GM19035 (cell line): ENCODE data around the gene DSE.
A peak's percentile ranks its signal among the peaks of the same experiment; 100 is the strongest.

Experiments used
- ATAC-seq: cut with Tn5 transposase; IDR thresholded peaks from one replicate; pipeline ENCODE4 v1.9.1; 2021; ENCODE audit not compliant: unreplicated experiment

The DSE gene

GRCh38 chr6:116444575-116444974, 73.8 kb downstream of the DSE start:
- no peak for ATAC-seq

- no peak for ATAC-seq
Observed at GRCh38 chr6:116445102-116445501, 74.4 kb downstream of the DSE start.

- no peak for ATAC-seq
Observed at GRCh38 chr6:116446399-116446798, 75.7 kb downstream of the DSE start.

- no peak for ATAC-seq
Observed at GRCh38 chr6:116447052-116447451, 76.3 kb downstream of the DSE start.

GRCh38 chr6:116447496-116448011, 76.8 kb downstream of the DSE start:
- no peak for ATAC-seq

- ATAC-seq, result no peak
Observed at GRCh38 chr6:116449565-116449964, 78.8 kb downstream of the DSE start.

- no peak for ATAC-seq
Observed at GRCh38 chr6:116450185-116450710, 79.5 kb downstream of the DSE start.

- peak; percentile 81 for ATAC-seq
Observed at GRCh38 chr6:116450769-116451740, 80.3 kb downstream of the DSE start.

GRCh38 chr6:116451916-116452315, 81.2 kb downstream of the DSE start:
- ATAC-seq, result no peak

GRCh38 chr6:116452531-116452930, 81.8 kb downstream of the DSE start:
- no peak for ATAC-seq

- ATAC-seq, result no peak
Observed at GRCh38 chr6:116456106-116456505, 85.4 kb downstream of the DSE start.

- ATAC-seq, result no peak
Observed at GRCh38 chr6:116456927-116457326, 86.2 kb downstream of the DSE start.

GRCh38 chr6:116458264-116458663, 87.5 kb downstream of the DSE start:
- ATAC-seq, result no peak

- ATAC-seq, result no peak
Observed at GRCh38 chr6:116459927-116460326, 89.2 kb downstream of the DSE start.

- peak; percentile 17 for ATAC-seq
Observed at GRCh38 chr6:116461331-116461931, 90.7 kb downstream of the DSE start, which contains the start of gene CALHM6. Gene CALHM6 (plus strand): TSS chr6:116461375. CDS start chr6:116461930, 555 bp downstream.

GRCh38 chr6:116461932-116462885, 91.5 kb downstream of the DSE start:
- ATAC-seq, result peak; percentile 84

GRCh38 chr6:116463301-116463700, 92.6 kb downstream of the DSE start:
- ATAC-seq, result no peak

- ATAC-seq, result no peak
Observed at GRCh38 chr6:116465246-116465645, 94.5 kb downstream of the DSE start.

- no peak for ATAC-seq
Observed at GRCh38 chr6:116467096-116467495, 96.3 kb downstream of the DSE start.

GRCh38 chr6:116467514-116467913, 96.8 kb downstream of the DSE start:
- ATAC-seq, result no peak

GRCh38 chr6:116468293-116468692, 97.5 kb downstream of the DSE start:
- ATAC-seq, result no peak
